Tibial nerve (tissue), 4 donors: Measurements from ENCODE around the gene CHN1. TPM values are rescaled to one million over a fixed set of nuclear protein-coding genes. Genes with fewer than 3 reads are reported as not detected.
A peak's percentile ranks its signal among the peaks of the same experiment; 100 is the strongest.

Experiments
- DNase-seq, 2 donors: peaks; one replicate each; pipeline ENCODE4 v3.0.0-alpha.2; 2019; ENCODE audit warnings: low spot score in 2 of 2
- H3K27ac ChIP-seq, 4 donors: fragments of 200-600 bp; sonication (generic) in 3 of 4; one replicate each; pipeline ENCODE4 v1.5.1; 2017 to 2019; ENCODE audit warnings: mild to moderate bottlenecking in 1 of 4
- H3K27me3 ChIP-seq, 2 donors: fragments of 200-600 bp; sonication (generic) in 1 of 2; one replicate each; pipeline versions ENCODE4 v1.5.1 to v1.6.0; 2017 to 2019
- H3K36me3 ChIP-seq, 3 donors: fragments of 200-600 bp; sonication (generic); one replicate each; pipeline ENCODE4 v1.5.1; 2018 to 2019
- H3K4me1 ChIP-seq, 4 donors: fragments of 200-600 bp; sonication (generic) in 3 of 4; one replicate each; pipeline ENCODE4 v1.5.1; 2017 to 2019
- H3K4me3 ChIP-seq, 4 donors: fragments of 200-600 bp; sonication (generic) in 3 of 4; one replicate each; pipeline ENCODE4 v1.5.1; 2017 to 2019; ENCODE audit warnings: mild to moderate bottlenecking in 1 of 4, moderate library complexity in 1 of 4
- H3K9me3 ChIP-seq, 4 donors: fragments of 200-600 bp; sonication (generic) in 3 of 4; one replicate each; pipeline ENCODE4 v1.5.1; 2017 to 2019
- CTCF ChIP-seq, 5 experiments: fragments of 200-600 bp in 3 of 5; fragments of 450-650 bp in 2 of 5; sonication (generic) in 3 of 5; IDR thresholded peaks; one replicate each; pipeline ENCODE4 v1.5.1; 2016 to 2019; ENCODE audit warnings: antibody characterized with exemption in 5 of 5, mild to moderate bottlenecking in 3 of 5, moderate library complexity in 2 of 5
- EP300 ChIP-seq, 2 donors: sonication (generic); formaldehyde crosslinking; IDR thresholded peaks; one replicate each; pipeline ENCODE4 v1.6.1; 2017; ENCODE audit warnings: antibody characterized with exemption in 2 of 2, mild to moderate bottlenecking in 1 of 2
- POLR2A ChIP-seq, 2 donors: fragments of 450-650 bp; IDR thresholded peaks; one replicate each; pipeline ENCODE4 v1.6.1; 2017; ENCODE audit warnings: antibody characterized with exemption in 2 of 2, mild to moderate bottlenecking in 2 of 2, moderate library complexity in 2 of 2
- WGBS, 2 donors: methylation state at CpG; one replicate each; pipeline ENCODE4 v1.1.5; 2018; 5-methylcytosine and 5-hydroxymethylcytosine counted together
- total RNA-seq, 4 donors: library from RNA; depleted of rRNA; stranded (reverse); fragments of >200 nt; gene quantifications; one replicate each; pipeline ENCODE4 v1.1.0, GENCODE V29; 2016

The CHN1 gene
- total RNA-seq, 4 donors from 2014 or later, result 17.3 to 27.2 (median 23.8) TPM

- Histone ChIP-seq H3K4me1 (no peaks in the 10 kb centered on the region), H3K9me3 (no peaks in the 10 kb centered on the region), H3K27ac (peak overlapping the region in 1 of 4 donors; percentile 9), H3K36me3 (no peaks in the 10 kb centered on the region), H3K27me3 (no peaks in the 10 kb centered on the region), H3K4me3 (no peak overlapping the region)
- DNase-seq, result no peak
- TF ChIP-seq EP300 (IDR thresholded peaks at IDR 0.05) (no peak), CTCF (IDR thresholded peaks at IDR 0.05) (no peak), POLR2A (IDR thresholded peaks at IDR 0.05) (no peak)
- 70 to 80% methylated on average over 3 of the region's 3 CpGs for whole genome bisulfite sequencing, 2 donors
These were observed 148.7 kb downstream of the CHN1 start for GRCh38 chr2:174856447-174856846.

- Histone ChIP-seq H3K4me1 (peaks cover 0 to 35% (median 10%) of the 10 kb centered on the region in 4 donors), H3K9me3 (no peaks in the 10 kb centered on the region), H3K4me3 (peak overlapping the region; percentile 13 to 40 (median 26)), H3K27me3 (no peaks in the 10 kb centered on the region), H3K36me3 (no peaks in the 10 kb centered on the region), H3K27ac (peak overlapping the region in 2 of 4 donors; percentile 56 to 63)
- TF ChIP-seq CTCF (IDR thresholded peaks at IDR 0.05) (no peak), POLR2A (IDR thresholded peaks at IDR 0.05) (no peak), EP300 (IDR thresholded peaks at IDR 0.05) (no peak)
- no peak for DNase-seq
- WGBS, 2 donors, result 13 to 24% methylated on average over 8 of the region's 8 CpGs
These were observed 157.9 kb downstream of the CHN1 start for GRCh38 chr2:174846941-174847938.

GRCh38 chr2:174846218-174846617 lies 159.0 kb downstream of the CHN1 start:
- Histone ChIP-seq H3K27ac (peak overlapping the region in 2 of 4 donors; percentile 56 to 63), H3K4me1 (peaks cover 0 to 35% (median 10%) of the 10 kb centered on the region in 4 donors), H3K4me3 (peak overlapping the region in 1 of 4 donors; percentile 40), H3K9me3 (no peaks in the 10 kb centered on the region), H3K36me3 (no peaks in the 10 kb centered on the region), H3K27me3 (no peaks in the 10 kb centered on the region)
- TF ChIP-seq POLR2A (IDR thresholded peaks at IDR 0.05) (no peak), CTCF (IDR thresholded peaks at IDR 0.05) (no peak), EP300 (IDR thresholded peaks at IDR 0.05) (no peak)
- no peak for DNase-seq
- 69 to 86% methylated on average over 1 of the region's 1 CpG for WGBS, 2 donors

GRCh38 chr2:174844295-174844708 lies 160.9 kb downstream of the CHN1 start:
- no peak for TF ChIP-seq POLR2A (IDR thresholded peaks at IDR 0.05)
- no peak for TF ChIP-seq EP300 (IDR thresholded peaks at IDR 0.05)
- no peak for TF ChIP-seq CTCF (IDR thresholded peaks at IDR 0.05)

GRCh38 chr2:174842496-174842895 lies 162.7 kb downstream of the CHN1 start:
- H3K9me3 ChIP-seq, result no peaks in the 10 kb centered on the region
- H3K36me3 ChIP-seq, result no peaks in the 10 kb centered on the region
- H3K4me3 ChIP-seq, result no peak overlapping the region
- no peaks in the 10 kb centered on the region for H3K27me3 ChIP-seq
- 81 to 83% methylated on average over 4 of the region's 4 CpGs for WGBS, 2 donors
- no peak for DNase-seq
- peaks cover 0 to 31% (median 10%) of the 10 kb centered on the region in 4 donors for H3K4me1 ChIP-seq
- H3K27ac ChIP-seq, result no peak overlapping the region
- no peak for TF ChIP-seq POLR2A (IDR thresholded peaks at IDR 0.05)
- TF ChIP-seq CTCF (IDR thresholded peaks at IDR 0.05), result no peak
- no peak for TF ChIP-seq EP300 (IDR thresholded peaks at IDR 0.05)

More at GRCh38 chr2:174844295-174844708, 160.9 kb downstream of the CHN1 start:
- no peaks in the 10 kb centered on the region for H3K27me3 ChIP-seq
- peak overlapping the region in 1 of 4 donors; percentile 39 for H3K27ac ChIP-seq
- no peak for DNase-seq
- H3K4me3 ChIP-seq, result no peak overlapping the region
- H3K4me1 ChIP-seq, result peaks cover 0 to 35% (median 10%) of the 10 kb centered on the region in 4 donors
- no peaks in the 10 kb centered on the region for H3K9me3 ChIP-seq
- H3K36me3 ChIP-seq, result no peaks in the 10 kb centered on the region
- 68 to 79% methylated on average over 6 of the region's 6 CpGs for WGBS, 2 donors
